Epithelial cell of prostate (primary cell): ENCODE data around the gene KCNT2.
A peak's percentile ranks its signal among the peaks of the same experiment; 100 is the strongest.

Source experiments
- DNase-seq: peaks from one replicate; pipeline ENCODE4 v3.0.0-alpha.2; 2011; ENCODE audit warnings: low read depth, low spot score
- H3K27ac ChIP-seq: fragments of 450-650 bp; 2 replicates; pipeline ENCODE4 v1.5.1; 2017; ENCODE audit warnings: mild to moderate bottlenecking

The KCNT2 gene

GRCh38 chr1:196461521-196461920 lies 146.7 kb downstream of the KCNT2 start:
- no peak for DNase-seq
- no peak overlapping the region for H3K27ac ChIP-seq

- H3K27ac ChIP-seq = no peak overlapping the region
- DNase-seq = no peak
These were observed 148.9 kb downstream of the KCNT2 start for GRCh38 chr1:196459383-196459782.

GRCh38 chr1:196454792-196455191 lies 153.4 kb downstream of the KCNT2 start:
- DNase-seq = no peak
- no peak overlapping the region for H3K27ac ChIP-seq

GRCh38 chr1:196451103-196451502 lies 157.1 kb downstream of the KCNT2 start:
- no peak for DNase-seq
- H3K27ac ChIP-seq = no peak overlapping the region

GRCh38 chr1:196450143-196451095 lies 157.8 kb downstream of the KCNT2 start:
- H3K27ac ChIP-seq = no peak overlapping the region
- no peak for DNase-seq

GRCh38 chr1:196449460-196449859 lies 158.8 kb downstream of the KCNT2 start:
- H3K27ac ChIP-seq = peak overlapping the region; percentile 8
- DNase-seq = no peak

GRCh38 chr1:196445775-196446174 lies 162.5 kb downstream of the KCNT2 start:
- no peak for DNase-seq
- no peak overlapping the region for H3K27ac ChIP-seq

- DNase-seq = no peak
- H3K27ac ChIP-seq = no peak overlapping the region
These were observed 163.6 kb downstream of the KCNT2 start for GRCh38 chr1:196444634-196445033.

GRCh38 chr1:196442366-196442765 lies 165.9 kb downstream of the KCNT2 start:
- DNase-seq = no peak
- H3K27ac ChIP-seq = no peak overlapping the region

- DNase-seq = no peak
- H3K27ac ChIP-seq = no peak overlapping the region
These were observed 167.5 kb downstream of the KCNT2 start for GRCh38 chr1:196440711-196441110.

GRCh38 chr1:196438329-196438728 lies 169.9 kb downstream of the KCNT2 start:
- no peak for DNase-seq
- no peak overlapping the region for H3K27ac ChIP-seq

GRCh38 chr1:196437671-196438070 lies 170.6 kb downstream of the KCNT2 start:
- DNase-seq = no peak

GRCh38 chr1:196433000-196433399 lies 175.2 kb downstream of the KCNT2 start:
- no peak overlapping the region for H3K27ac ChIP-seq
- no peak for DNase-seq

More at GRCh38 chr1:196437671-196438070, 170.6 kb downstream of the KCNT2 start:
- H3K27ac ChIP-seq = no peak overlapping the region

- no peak for DNase-seq
- H3K27ac ChIP-seq = no peak overlapping the region
These were observed 180.1 kb downstream of the KCNT2 start for GRCh38 chr1:196427976-196428734.

GRCh38 chr1:196425513-196425912 lies 182.7 kb downstream of the KCNT2 start:
- H3K27ac ChIP-seq = no peak overlapping the region
- no peak for DNase-seq

GRCh38 chr1:196423612-196424011 lies 184.6 kb downstream of the KCNT2 start:
- no peak for DNase-seq

GRCh38 chr1:196418772-196419171 lies 189.5 kb downstream of the KCNT2 start:
- DNase-seq = no peak
- H3K27ac ChIP-seq = no peak overlapping the region

More at GRCh38 chr1:196423612-196424011, 184.6 kb downstream of the KCNT2 start:
- H3K27ac ChIP-seq = no peak overlapping the region

GRCh38 chr1:196415978-196416377 lies 192.3 kb downstream of the KCNT2 start:
- H3K27ac ChIP-seq = no peak overlapping the region
- DNase-seq = no peak

- no peak overlapping the region for H3K27ac ChIP-seq
These were observed 195.9 kb downstream of the KCNT2 start for GRCh38 chr1:196412326-196412725.

GRCh38 chr1:196410768-196411167 lies 197.5 kb downstream of the KCNT2 start:
- no peak for DNase-seq
- H3K27ac ChIP-seq = no peak overlapping the region

More at GRCh38 chr1:196412326-196412725, 195.9 kb downstream of the KCNT2 start:
- no peak for DNase-seq

- DNase-seq = no peak
- no peak overlapping the region for H3K27ac ChIP-seq
These were observed 198.7 kb downstream of the KCNT2 start for GRCh38 chr1:196409586-196409985.
